Fibroblast of lung (primary cell): ENCODE results near the gene DCDC2B. TPM values are rescaled to one million over a fixed set of nuclear protein-coding genes. Genes with fewer than 3 reads are reported as not detected.

Experiments
- DNase-seq, 2 donors: peaks; one replicate each; pipeline versions ENCODE4 v3.0.0 to v3.0.0-alpha.2; 2010; ENCODE audit warnings: low read depth in 2 of 2
- H2AFZ ChIP-seq: 2 replicates; pipeline ENCODE4 v1.5.1; 2012; ENCODE audit warnings: low read length, control low read depth, inconsistent platforms
- H3K27ac ChIP-seq: 2 replicates; pipeline ENCODE4 v1.5.1; 2011; ENCODE audit warnings: low read length, control low read depth; ENCODE audit not compliant: insufficient read depth
- H3K27me3 ChIP-seq: 2 replicates; pipeline ENCODE4 v1.5.1; 2011; ENCODE audit warnings: mild to moderate bottlenecking, low read length; ENCODE audit not compliant: control insufficient read depth, insufficient read depth
- H3K36me3 ChIP-seq: 2 replicates; pipeline ENCODE4 v1.5.1; 2011; ENCODE audit warnings: low read length; ENCODE audit not compliant: control insufficient read depth, insufficient read depth
- H3K4me1 ChIP-seq: 2 replicates; pipeline ENCODE4 v1.5.1; 2011; ENCODE audit warnings: low read length; ENCODE audit not compliant: control insufficient read depth, insufficient read depth; ENCODE audit errors: extremely low read depth
- H3K4me2 ChIP-seq: 2 replicates; pipeline ENCODE4 v1.5.1; 2011; ENCODE audit warnings: low read length, control low read depth; ENCODE audit not compliant: insufficient read depth; ENCODE audit errors: extremely low read depth
- H3K4me3 ChIP-seq, 4 experiments: fragments of 200-600 bp in 1 of 4; sonication (generic) in 1 of 4; replicated peaks in 1 of 4; 2 replicates each; pipeline ENCODE4 v1.5.1; 2011 to 2016; ENCODE audit warnings: low read length in 4 of 4, low read depth in 3 of 4, mild to moderate bottlenecking in 3 of 4, control low read depth in 2 of 4, inconsistent platforms in 1 of 4, mixed read lengths in 1 of 4; ENCODE audit not compliant: insufficient read depth in 1 of 4; ENCODE audit errors: control extremely low read depth in 1 of 4
- H3K79me2 ChIP-seq: 2 replicates; pipeline ENCODE4 v1.5.1; 2012; ENCODE audit warnings: mild to moderate bottlenecking, low read length, inconsistent platforms; ENCODE audit not compliant: control insufficient read depth, insufficient read depth
- H3K9ac ChIP-seq: 2 replicates; pipeline ENCODE4 v1.5.1; 2011; ENCODE audit warnings: mild to moderate bottlenecking, low read length, control low read depth; ENCODE audit not compliant: insufficient read depth
- H3K9me3 ChIP-seq: 2 replicates; pipeline ENCODE4 v1.5.1; 2012; ENCODE audit warnings: low read depth, low read length; ENCODE audit not compliant: control insufficient read depth, insufficient read depth
- H4K20me1 ChIP-seq: 2 replicates; pipeline ENCODE4 v1.5.1; 2011; ENCODE audit warnings: low read length; ENCODE audit not compliant: control insufficient read depth, insufficient read depth; ENCODE audit errors: extremely low read depth
- EZH2 ChIP-seq: IDR thresholded peaks from 2 replicates; pipeline ENCODE4 v1.5.1; 2012; ENCODE audit warnings: low read length, control low read depth, mild to moderate bottlenecking; ENCODE audit errors: missing control alignments
- polyA plus RNA-seq, 2 donors: library from polyadenylated mRNA; depleted of rRNA in 1 of 2; stranded (reverse) in 1 of 2; unstranded in 1 of 2; fragments of >200 nt; gene quantifications; 2 replicates each; pipeline ENCODE4 v1.2.1, GENCODE V29; 2011 to 2012; ENCODE audit warnings: missing spikeins in 1 of 2
- total RNA-seq: library from RNA; depleted of rRNA; stranded (reverse); fragments of >200 nt; gene quantifications from 2 replicates; pipeline ENCODE4 v1.2.1, GENCODE V29; 2014
- TF ChIP-seq, protein P1 (sequence below), 2 donors: IDR thresholded peaks in 1 of 2; conservative IDR thresholded peaks in 1 of 2; 1 replicate in 1 of 2; 2 replicates in 1 of 2; pipeline ENCODE4 v1.5.1; 2011 to 2012; ENCODE audit warnings: low read length in 2 of 2, control low read depth in 1 of 2, inconsistent platforms in 1 of 2, low read depth in 1 of 2, mild to moderate bottlenecking in 1 of 2

Gene DCDC2B
- total and polyA plus RNA-seq, 2 donors (not counting 1 experiment from before 2014, with no cell fraction given): not detected

DNA sequence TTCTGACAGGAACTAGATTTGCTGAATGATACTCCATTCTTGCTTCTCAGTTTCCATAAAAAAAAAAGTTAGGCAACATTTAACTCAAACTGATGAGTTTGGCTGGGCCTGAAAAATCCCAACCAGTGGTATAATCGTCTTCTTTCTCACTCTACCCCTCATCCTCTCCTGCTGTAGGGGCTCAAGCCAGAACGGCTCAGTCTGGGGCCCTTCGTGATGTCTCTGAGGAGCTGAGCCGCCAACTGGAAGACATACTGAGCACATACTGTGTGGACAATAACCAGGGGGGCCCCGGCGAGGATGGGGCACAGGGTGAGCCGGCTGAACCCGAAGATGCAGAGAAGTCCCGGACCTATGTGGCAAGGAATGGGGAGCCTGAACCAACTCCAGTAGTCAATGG, 27.8 kb upstream of the DCDC2B start:
- no peaks in the 10 kb centered on the region for H3K9me3 ChIP-seq
- peak overlapping the region; percentile 96 for H3K27ac ChIP-seq
- H3K9ac ChIP-seq: peak overlapping the region; percentile 36
- peaks cover 15% of the 10 kb centered on the region for H3K36me3 ChIP-seq
- DNase-seq: no peak
- peak overlapping the region; percentile 99 for H3K4me2 ChIP-seq
- peaks cover 3% of the 10 kb centered on the region for H4K20me1 ChIP-seq
- TF ChIP-seq, protein P1, sequence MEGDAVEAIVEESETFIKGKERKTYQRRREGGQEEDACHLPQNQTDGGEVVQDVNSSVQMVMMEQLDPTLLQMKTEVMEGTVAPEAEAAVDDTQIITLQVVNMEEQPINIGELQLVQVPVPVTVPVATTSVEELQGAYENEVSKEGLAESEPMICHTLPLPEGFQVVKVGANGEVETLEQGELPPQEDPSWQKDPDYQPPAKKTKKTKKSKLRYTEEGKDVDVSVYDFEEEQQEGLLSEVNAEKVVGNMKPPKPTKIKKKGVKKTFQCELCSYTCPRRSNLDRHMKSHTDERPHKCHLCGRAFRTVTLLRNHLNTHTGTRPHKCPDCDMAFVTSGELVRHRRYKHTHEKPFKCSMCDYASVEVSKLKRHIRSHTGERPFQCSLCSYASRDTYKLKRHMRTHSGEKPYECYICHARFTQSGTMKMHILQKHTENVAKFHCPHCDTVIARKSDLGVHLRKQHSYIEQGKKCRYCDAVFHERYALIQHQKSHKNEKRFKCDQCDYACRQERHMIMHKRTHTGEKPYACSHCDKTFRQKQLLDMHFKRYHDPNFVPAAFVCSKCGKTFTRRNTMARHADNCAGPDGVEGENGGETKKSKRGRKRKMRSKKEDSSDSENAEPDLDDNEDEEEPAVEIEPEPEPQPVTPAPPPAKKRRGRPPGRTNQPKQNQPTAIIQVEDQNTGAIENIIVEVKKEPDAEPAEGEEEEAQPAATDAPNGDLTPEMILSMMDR (conservative IDR thresholded peaks at IDR 0.05 in 1 of 2, IDR thresholded peaks at IDR 0.05 in 1 of 2; ENCODE audit: low read depth in 1 of 2, low read length in 2 of 2): no peak
- no peak for TF ChIP-seq EZH2
- H3K4me1 ChIP-seq: peaks cover 11% of the 10 kb centered on the region
- H3K27me3 ChIP-seq: no peaks in the 10 kb centered on the region
- no peak overlapping the region for H2AFZ ChIP-seq
- H3K4me3 ChIP-seq: peak overlapping the region; percentile 42 to 86 (median 70)
- H3K79me2 ChIP-seq: peaks cover 52% of the 10 kb centered on the region

DNA sequence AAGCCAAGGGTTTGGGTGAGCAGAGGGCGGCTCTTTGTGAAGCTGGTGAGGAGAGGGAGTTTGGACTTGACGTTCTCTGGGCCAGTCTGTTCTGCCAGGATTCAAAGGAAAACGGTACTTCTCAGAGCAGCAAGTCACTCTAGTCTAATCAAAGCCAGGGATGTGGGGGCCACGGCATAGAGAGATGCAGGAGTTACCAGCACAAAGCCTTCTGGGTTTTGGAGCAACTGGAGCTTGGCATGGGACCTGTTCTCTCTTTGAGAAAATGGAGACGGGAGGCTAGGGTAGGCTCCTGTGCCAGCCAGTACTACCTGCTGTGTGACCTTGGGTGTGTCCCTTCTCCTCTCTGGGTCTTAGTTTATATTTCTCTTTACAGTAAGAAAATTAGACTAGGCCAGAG, 27.3 kb upstream of the DCDC2B start:
- TF ChIP-seq, protein P1 (conservative IDR thresholded peaks at IDR 0.05 in 1 of 2, IDR thresholded peaks at IDR 0.05 in 1 of 2; ENCODE audit: low read depth in 1 of 2, low read length in 2 of 2): no peak
- TF ChIP-seq EZH2: no peak
- Histone ChIP-seq H3K4me3 (peak overlapping the region; percentile 42 to 86 (median 70)), H3K36me3 (peaks cover 19% of the 10 kb centered on the region), H3K79me2 (peaks cover 57% of the 10 kb centered on the region), H3K4me1 (peaks cover 11% of the 10 kb centered on the region), H4K20me1 (peaks cover 3% of the 10 kb centered on the region), H3K9ac (peak overlapping the region; percentile 36), H3K27me3 (no peaks in the 10 kb centered on the region), H3K27ac (peak overlapping the region; percentile 96), H3K4me2 (peak overlapping the region; percentile 99), H2AFZ (no peak overlapping the region), H3K9me3 (no peaks in the 10 kb centered on the region)
- DNase-seq: no peak

DNA sequence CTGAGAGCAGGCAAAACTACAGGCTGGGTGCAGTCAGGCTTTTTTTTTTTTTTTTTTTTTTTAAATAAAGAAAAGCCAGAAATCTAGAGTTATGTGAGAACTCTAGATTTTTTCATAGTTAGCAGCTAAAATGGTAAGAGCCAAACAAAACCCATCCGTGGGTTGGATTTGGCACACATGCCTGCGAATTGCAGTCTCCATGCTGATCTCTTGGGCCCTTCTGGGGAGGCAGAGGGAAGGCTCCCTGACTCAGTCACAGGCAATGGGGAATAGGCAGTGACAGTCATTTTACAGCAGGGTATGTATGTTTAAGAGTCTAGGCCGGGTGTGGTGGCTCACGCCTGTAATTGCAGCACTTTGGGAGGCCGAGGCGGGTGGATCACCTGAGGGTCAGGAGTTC, 26.8 kb upstream of the DCDC2B start:
- DNase-seq: peak in 1 of 2 donors; percentile 33
- H4K20me1 ChIP-seq: peaks cover 3% of the 10 kb centered on the region
- no peak overlapping the region for H3K27ac ChIP-seq
- peaks cover 62% of the 10 kb centered on the region for H3K79me2 ChIP-seq
- no peaks in the 10 kb centered on the region for H3K27me3 ChIP-seq
- no peak overlapping the region for H3K9ac ChIP-seq
- H3K4me3 ChIP-seq: peak overlapping the region in 3 of 4 experiments; percentile 30 to 86 (median 71)
- peaks cover 21% of the 10 kb centered on the region for H3K36me3 ChIP-seq
- H3K9me3 ChIP-seq: no peaks in the 10 kb centered on the region
- TF ChIP-seq, protein P1 (conservative IDR thresholded peaks at IDR 0.05 in 1 of 2, IDR thresholded peaks at IDR 0.05 in 1 of 2; ENCODE audit: low read depth in 1 of 2, low read length in 2 of 2): no peak
- TF ChIP-seq EZH2: no peak
- peak overlapping the region; percentile 99 for H3K4me2 ChIP-seq
- H3K4me1 ChIP-seq: peaks cover 11% of the 10 kb centered on the region
- H2AFZ ChIP-seq: no peak overlapping the region
